Sigmoid colon (tissue), 4 donors: ENCODE results near the gene SLC35E1.

Source experiments
- EP300 ChIP-seq, 4 donors: sonication (generic); formaldehyde crosslinking; IDR thresholded peaks; one replicate each; pipeline ENCODE4 v1.6.1; 2017; ENCODE audit warnings: antibody characterized with exemption in 4 of 4
- POLR2A ChIP-seq, 2 donors: fragments of 450-650 bp; IDR thresholded peaks; one replicate each; pipeline ENCODE4 v1.6.1; 2016; ENCODE audit warnings: antibody characterized with exemption in 2 of 2, mild to moderate bottlenecking in 2 of 2, moderate library complexity in 2 of 2
- POLR2AphosphoS5 ChIP-seq, 4 donors: sonication (generic); formaldehyde crosslinking; IDR thresholded peaks; one replicate each; pipeline ENCODE4 v1.6.1; 2017; ENCODE audit warnings: antibody characterized with exemption in 4 of 4
- TF ChIP-seq, protein P1 (sequence below), 4 experiments: fragments of 450-650 bp in 3 of 4; fragments of 200-600 bp in 1 of 4; IDR thresholded peaks; one replicate each; pipeline ENCODE4 v1.5.1; 2016 to 2019; ENCODE audit warnings: antibody characterized with exemption in 4 of 4, mild to moderate bottlenecking in 3 of 4, moderate library complexity in 2 of 4

DNA sequence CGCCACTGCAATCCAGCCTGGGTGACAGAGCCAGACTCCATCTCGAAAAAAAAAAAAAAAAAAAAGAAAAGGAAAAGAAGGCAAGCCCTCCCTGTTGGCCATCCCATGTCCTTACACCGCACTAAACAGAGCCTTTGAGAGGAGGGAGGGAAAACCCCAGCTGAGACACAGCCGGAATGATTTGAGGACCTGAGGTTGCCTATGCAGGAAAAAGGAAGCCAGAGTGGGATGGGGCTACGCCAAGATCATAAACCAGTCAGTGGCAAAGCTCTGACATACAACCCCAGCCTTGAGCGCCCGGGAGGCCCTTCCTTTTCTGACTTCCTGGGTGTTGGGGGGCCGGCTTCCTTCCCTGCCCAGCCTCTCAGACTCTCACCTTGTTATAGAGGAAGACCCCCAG lies 17.4 kb downstream of the SLC35E1 start:
- TF ChIP-seq POLR2A (IDR thresholded peaks at IDR 0.05) = no peak
- TF ChIP-seq, protein P1, sequence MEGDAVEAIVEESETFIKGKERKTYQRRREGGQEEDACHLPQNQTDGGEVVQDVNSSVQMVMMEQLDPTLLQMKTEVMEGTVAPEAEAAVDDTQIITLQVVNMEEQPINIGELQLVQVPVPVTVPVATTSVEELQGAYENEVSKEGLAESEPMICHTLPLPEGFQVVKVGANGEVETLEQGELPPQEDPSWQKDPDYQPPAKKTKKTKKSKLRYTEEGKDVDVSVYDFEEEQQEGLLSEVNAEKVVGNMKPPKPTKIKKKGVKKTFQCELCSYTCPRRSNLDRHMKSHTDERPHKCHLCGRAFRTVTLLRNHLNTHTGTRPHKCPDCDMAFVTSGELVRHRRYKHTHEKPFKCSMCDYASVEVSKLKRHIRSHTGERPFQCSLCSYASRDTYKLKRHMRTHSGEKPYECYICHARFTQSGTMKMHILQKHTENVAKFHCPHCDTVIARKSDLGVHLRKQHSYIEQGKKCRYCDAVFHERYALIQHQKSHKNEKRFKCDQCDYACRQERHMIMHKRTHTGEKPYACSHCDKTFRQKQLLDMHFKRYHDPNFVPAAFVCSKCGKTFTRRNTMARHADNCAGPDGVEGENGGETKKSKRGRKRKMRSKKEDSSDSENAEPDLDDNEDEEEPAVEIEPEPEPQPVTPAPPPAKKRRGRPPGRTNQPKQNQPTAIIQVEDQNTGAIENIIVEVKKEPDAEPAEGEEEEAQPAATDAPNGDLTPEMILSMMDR (IDR thresholded peaks at IDR 0.05) = no peak
- TF ChIP-seq POLR2AphosphoS5 (IDR thresholded peaks at IDR 0.05) = no peak
- no peak for TF ChIP-seq EP300 (IDR thresholded peaks at IDR 0.05)
